ENCODE data around the gene RB1.
"Not testable (repeated sequence)": the region's sequence is repeated elsewhere in the genome, so short reads cannot be mapped to it uniquely, and the experiment has no call there.

The RB1 gene

DNA sequence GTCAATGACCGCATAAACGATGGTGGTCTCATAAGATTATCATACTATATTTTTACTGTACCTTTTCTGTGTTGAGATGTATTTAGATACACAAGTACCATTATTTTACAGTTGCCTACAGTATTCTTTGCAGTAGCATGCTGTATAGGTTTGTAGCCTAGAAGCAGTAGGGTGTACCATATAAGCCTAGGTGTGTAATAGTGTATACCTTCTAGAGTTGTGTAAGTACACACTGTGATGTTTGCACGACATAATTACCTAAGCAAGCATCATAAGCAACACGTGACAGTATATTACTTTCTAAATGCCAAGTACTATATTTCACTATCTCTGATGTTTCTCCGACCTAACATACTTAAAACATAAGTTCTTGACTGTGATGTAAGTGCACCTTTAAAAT, 106.6 kb downstream of the RB1 start:
- no peak for DNase-seq (ENCODE audit: low read depth, low spot score)

DNA sequence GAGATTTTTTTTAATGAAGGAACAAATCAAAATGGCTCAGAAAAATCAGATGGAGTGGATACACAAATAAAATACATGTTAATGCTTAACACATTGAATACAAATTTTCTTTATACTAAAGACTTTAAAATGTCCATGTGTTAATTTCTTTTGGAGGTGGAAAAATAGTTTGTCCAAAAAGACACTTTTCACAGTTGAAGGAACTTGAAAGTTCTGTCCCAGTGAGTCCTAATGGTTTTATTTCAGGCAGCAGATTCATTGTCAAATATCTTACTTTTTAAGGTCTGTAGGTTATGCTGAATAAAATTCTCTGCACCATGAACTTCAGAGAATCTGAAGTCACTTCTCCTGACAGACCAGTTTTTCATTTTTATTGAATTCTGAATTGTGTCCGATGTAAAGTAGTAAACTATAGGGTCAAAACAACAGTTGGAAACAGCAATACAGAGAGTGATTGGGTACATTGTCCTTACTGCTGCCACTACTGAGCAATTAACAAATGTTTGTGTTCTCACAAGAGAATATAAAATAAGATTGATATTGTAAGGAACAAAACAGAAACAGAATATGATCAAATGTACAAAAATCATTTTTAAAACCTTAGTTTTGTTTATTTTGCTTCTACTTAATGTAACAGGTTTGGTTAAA, 107.7 kb downstream of the RB1 start:
- DNase-seq (ENCODE audit: low read depth, low spot score) = no peak

DNA sequence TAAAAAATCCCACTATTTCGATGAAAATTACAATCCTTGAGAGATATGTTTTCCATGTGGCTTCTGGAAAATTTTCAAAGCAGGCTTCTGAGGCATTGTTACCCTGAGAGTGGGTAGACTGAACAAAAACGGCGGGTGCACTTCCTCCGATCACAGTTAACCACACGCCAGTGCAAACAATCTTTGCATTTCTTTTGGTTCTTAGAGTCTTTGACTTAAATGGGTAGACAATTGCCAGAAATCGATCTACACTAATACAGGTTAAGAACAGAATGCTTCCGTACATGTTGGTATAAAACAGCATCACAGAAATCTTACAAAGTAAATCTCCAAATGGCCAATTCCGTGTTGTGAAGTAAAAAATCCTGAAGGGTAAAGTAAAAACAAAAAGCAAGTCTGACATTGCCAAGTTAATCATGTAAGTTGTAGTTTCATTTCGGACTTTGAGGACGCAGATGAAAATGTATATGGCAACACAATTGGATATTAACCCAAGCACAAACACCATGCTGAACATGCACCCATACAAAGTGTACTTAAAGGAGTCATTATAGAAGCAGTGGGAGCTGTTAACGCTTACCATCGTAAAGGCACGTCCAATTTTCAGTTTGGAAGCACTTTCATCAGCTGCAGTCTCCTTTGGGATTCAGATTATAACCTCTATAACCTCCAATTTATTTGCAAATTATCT, 108.4 kb downstream of the RB1 start:
- DNase-seq (ENCODE audit: low read depth, low spot score) = no peak

DNA sequence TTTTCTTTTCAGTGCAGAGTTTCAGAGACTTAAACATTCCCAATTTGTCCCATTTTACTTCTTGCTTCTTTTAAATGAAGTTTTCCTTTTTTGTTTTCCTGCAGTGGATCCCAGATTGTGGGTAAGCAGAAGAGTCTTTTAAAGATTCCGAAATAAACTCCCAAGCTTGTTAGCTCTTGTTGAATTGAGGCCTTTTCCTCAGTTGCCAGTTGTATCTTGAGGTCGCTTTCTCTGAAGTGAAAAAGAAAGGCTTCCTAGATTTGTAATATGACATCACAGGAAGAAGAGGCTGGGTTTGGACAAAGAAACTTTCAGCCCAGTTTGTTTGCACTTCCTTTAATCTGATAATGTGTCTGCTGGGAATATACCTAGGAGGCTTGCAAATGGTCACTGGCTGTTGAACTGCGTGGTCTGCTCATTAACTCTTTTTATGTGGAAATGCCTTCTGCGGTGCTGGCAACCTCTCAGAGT, 109.4 kb downstream of the RB1 start, which contains the start of gene LPAR6:
TSS of gene LPAR6 (minus strand) at position 233 of the 471 bp plus-strand sequence. CDS start 690 bp downstream, outside the sequence.
- no peak for DNase-seq (ENCODE audit: low read depth, low spot score)

DNA sequence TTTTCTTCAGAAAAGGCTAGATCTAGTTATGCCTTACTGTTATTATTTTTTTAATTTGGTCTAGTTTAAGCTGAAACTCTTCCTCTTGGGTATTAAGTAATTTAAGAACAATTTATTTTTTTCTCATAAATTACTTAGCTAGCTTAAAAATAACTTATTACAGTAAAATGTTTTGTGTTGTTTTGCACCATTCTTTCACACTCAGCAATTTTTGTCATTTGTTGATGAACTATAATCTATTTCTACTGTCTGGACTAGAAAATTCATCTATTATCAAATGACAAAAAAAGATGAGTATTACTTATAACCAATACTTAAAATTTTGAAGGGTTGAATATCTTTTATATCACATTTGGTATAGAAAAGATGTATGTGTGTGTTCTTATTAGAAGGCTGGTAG, 111.0 kb downstream of the RB1 start:
- no peak for DNase-seq (ENCODE audit: low read depth, low spot score)

DNA sequence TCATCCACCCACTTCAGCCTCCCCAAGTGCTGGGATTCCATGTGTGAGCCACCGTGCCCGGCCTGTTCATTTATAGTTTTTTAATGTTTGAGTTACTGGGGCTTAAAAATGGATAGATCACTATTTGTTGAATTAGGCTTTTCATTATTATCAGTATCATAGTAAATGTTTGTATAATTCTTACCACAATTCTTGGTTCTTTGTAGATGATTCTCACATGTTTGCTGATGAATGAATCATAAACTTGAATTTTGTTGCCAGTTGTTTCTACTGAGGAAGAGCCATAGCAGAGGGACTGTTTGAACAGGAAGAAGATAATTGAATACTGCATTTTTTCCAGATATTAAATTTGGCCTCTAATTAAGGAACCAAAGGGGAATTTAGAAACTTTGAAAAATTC, 112.0 kb downstream of the RB1 start:
- DNase-seq (ENCODE audit: low read depth, low spot score) = no peak

DNA sequence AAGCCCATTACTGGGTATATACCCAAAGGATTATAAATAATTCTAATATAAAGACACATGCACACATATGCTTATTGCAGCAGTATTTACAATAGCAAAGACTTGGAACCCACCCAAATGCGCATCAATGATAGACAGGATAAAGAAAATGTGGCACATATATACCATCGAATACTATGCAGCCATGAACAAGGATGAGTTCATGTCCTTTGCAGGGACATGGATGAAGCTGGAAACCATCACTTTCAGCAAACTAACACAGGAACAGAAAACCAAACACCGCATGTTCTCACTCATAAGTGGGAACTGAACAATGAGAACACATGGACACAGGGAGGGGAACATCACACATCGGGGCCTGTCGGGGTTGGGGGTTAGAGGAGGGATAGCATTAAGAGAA, 118.5 kb downstream of the RB1 start:
- DNase-seq (ENCODE audit: low read depth, low spot score) = not testable (repeated sequence)

DNA sequence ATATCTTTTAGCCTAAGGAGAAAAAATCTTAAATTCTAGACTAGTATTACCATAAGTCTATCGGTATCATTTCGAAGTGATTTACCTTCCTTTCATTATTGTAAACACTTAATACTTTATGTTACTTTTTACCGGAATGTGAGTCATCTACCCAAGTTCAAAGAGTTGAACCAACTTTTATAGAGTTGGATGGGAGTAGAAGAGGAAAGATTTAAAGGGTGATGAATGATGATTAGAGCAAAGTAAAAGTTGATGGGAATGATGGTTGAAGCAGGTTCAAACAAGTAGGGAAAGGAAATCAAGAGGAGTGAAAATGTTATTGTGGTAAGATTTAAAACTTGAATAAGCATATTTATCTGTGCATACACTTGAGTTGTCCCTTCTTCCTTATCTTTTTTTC, 120.7 kb downstream of the RB1 start:
- DNase-seq (ENCODE audit: low read depth, low spot score) = no peak

DNA sequence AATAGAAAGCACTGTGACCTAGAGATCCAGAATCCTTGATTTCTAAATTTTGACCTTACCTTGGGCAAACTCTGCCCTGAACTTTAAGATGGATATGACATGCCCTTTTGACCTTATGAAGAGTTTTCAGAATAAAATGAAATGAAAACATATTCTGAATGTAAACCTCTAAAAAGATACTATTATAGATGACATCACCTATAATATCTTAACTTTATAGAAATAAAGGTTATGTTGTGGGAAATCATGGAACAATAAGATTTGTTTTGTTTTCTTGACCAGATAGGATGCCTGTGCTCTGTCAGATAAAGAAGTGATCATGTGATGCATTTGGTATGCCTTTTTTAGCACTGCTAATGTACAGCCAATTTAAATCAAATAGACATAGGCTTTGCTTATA, 122.5 kb downstream of the RB1 start:
- no peak for DNase-seq (ENCODE audit: low read depth, low spot score)

DNA sequence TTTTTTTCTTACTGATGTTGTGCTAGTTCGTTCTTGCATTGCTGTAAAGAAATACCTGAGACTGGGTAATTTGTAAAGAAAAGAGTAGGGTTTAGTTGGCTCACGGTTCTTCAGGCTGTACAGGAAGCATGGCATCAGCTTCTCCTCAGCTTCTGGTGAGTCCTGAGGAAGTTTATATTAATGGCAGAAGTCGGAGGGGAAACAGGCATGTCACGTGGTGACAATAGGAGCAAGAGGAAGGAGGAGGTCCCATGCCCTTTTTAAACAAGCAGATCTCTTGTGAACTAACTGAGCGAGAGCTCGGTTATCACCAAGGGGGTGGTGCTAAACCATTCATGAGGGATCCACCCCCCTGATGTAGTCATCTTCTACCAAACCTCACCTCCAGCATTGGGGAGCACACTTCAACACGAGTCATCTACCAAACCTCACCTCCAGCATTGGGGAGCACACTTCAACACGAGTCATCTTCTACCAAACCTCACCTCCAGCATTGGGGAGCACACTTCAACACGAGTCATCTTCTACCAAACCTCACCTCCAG, 123.3 kb downstream of the RB1 start:
- DNase-seq (ENCODE audit: low read depth, low spot score) = not testable (repeated sequence)

DNA sequence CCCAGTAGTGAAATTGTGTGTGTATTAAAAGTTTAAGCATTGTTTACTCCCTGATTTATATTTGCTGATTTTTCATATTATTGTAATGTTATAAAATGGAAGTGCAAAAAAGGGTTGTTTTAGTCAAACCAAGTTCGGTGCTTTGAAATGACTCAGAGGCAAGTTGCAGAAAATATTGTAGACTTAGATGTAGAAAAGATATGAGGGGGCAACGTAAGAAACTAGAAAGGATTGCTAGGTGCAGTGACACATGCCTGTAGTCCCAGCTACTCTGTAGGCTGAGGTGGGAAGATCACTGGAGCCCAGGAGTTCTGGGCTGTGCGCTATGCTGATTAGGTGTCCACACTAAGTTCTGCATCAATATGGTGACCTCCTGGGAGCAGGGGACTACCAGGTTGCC, 125.5 kb downstream of the RB1 start:
- no peak for DNase-seq (ENCODE audit: low read depth, low spot score)

DNA sequence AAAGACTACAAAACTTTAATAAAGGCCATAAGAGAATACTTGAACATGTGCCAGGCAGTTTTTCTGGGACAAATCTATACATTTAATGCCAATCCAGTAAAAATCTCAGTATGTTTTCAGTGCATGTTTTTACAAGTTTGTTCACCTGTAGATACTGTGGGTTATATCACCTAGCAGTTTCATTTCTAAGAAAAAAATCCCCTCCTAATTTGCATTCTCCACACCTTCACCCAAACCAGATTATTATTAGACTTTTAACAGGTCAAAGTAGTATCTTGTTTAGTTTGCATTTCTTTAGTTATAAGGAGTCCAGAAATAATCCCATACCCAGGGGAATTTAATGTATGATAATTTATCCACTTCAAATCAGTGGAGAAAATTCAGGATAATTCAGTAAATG, 126.3 kb downstream of the RB1 start:
- DNase-seq (ENCODE audit: low read depth, low spot score) = no peak

DNA sequence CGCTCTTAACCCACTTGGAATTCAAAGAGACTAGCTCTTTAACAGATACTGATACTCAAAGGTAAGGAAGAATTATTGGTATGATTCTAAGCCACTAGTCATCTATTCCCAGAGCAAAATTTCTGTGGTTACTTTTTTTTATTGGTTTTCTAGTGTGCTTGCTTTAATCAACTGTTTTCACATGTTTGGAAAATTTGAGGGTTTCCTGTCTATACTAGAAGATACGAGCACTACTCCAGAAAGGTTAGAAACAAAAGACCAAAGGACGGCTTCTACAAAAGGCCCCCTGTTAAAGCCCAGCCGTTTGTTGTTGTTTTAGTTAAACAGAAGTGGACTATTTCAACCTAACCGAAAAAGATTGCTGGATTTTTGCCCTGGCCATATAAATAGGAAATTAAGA, 127.9 kb downstream of the RB1 start:
- no peak for DNase-seq (ENCODE audit: low read depth, low spot score)

DNA sequence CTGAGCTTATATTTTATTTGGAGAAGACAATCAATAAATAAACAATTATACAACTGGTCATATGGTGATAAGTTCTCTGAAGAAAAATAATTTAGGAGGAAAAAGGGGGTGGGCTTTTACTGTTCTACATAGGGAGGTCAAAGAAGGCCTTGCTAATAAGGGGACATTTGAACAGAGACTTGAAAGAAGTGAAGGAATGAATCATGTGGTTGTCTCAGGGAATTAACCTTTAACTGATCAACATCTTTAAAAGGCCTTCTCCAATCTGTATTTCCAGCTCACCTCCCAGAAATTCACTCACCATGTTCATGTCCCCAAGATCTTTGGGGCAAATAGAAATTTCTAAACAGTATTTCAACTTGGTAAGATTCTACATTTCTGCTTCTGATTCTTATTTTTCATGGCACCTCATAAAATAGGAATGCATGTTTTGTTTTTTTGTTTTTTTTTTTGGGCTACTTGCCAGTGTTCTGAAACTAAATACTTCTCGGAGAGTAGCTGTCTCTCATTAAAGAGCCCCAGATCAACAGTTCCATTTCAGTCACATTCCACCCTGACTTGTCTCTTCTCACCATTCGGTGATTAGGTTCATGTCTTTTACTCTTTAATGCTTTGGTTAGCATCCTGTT, 128.6 kb downstream of the RB1 start:
- no peak for DNase-seq (ENCODE audit: low read depth, low spot score)

DNA sequence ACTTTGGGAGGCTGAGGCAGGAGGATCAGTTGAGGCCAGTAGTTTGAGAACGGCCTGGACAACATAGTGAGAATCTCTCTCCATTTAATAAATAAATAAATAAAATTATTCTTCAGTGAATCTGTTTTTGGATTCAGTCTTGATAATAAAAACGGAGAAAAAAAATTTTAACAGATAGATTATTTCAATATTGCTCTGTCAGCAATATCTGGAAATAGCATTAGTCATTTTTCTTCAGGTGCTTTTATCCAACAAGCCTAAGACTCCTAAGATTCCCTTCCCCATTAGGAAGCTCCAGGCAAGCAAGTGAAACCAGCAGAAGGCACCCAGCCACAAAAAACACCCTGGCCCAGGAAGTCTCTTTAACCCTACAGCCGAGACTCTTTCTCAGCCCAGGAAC, 130.6 kb downstream of the RB1 start:
- DNase-seq (ENCODE audit: low read depth, low spot score) = no peak

DNA sequence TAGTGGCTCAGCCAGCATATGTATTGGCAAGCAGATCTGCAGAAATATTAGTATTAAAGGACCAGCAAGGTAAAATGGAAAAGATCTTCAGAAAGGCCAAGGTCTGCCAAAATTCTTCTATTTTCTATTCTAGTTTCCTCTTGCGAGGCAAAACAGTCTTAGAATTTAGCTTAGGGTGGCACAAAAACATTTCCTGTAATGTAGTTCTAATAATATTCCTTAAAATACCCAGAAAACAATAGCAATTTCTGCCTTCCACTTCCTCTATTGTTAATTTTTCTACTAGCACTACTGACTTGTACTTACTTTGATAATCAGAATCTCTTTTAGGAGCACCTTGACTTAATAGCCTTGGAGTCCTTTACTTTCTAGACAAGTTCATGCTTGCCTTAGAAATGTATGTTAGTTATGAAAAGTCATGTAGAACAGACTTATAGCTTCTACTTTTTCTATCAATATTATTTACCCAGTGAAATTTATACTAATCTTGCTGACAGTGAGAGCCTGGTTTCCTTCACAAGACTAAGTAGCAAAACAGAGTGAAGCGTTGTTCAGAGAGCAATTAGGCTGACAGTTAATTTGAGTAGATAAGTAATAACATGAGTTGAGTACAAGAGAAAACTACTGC, 133.2 kb downstream of the RB1 start:
- no peak for DNase-seq (ENCODE audit: low read depth, low spot score)

DNA sequence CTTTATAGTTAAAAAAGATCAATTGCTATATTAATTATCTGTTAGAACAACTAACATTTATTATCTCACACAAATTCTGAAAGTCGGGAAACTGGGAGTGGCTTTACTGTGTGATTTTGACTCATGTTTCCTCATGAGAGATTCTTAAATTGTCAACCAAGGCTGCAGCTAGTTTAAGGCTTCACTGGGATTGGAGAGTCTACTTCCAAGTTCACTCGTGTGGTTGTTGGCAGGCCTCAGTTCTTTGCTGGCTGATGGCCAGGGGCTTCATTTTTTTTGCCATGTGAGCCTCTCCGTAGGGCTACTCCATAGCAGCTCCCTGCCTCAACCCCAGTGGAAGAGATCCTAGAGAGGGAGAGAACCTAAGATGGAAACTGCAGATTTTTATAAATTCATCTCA, 133.8 kb downstream of the RB1 start:
- DNase-seq (ENCODE audit: low read depth, low spot score) = no peak

DNA sequence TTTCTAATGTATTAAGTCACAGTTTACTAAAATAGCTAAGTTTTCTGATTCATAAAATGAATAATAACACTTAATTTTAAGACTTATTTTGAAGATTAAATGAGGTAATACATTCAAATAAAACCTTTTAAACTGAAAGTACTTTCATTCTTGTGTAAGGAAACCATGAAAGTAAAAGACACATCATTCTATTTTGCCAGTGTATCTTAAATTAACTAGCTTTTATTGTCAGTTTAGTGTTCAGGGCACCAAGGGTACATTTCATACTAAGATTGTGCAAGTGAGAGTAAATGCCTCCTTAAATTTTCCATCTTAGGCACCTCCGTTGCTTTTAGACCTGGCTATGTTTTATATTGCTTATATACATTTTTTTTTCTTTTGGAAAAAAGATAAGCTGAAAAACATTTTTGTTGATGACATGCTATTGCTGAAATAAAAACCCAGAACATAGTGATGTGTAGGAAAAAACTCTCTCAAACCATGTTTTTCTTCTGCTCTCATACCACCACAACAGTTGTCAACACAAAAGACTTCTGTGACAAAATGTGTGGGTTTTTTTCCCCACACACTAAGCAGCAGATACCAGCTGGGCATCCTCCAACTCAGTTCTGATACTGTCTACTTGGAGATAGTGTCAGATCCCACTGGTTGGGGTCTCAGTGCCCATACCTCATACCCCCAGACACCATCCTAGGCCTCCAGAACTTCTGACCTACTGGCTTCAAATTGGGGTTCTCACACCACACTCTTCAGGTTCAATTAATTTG, 140.1 kb downstream of the RB1 start:
- DNase-seq (ENCODE audit: low read depth, low spot score) = no peak

DNA sequence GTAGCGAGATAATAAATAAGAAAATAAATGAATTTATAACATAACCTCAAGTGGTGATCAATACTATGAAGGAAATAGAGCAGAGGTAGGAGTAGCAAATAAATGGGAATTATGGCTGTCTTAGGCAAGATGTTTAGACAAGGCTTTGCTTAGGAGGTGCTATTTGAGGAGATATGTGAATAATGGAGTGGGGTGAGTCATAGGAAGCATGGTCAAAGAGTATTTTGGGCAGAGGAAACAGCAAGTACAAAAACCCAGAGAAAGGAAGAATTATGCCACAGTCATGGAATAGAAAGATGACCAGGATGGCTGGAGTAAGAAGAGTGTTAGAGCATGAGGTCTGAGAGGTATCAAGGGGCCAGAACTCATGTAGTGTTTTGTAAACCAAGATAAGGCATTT, 142.9 kb downstream of the RB1 start:
- no peak for DNase-seq (ENCODE audit: low read depth, low spot score)

DNA sequence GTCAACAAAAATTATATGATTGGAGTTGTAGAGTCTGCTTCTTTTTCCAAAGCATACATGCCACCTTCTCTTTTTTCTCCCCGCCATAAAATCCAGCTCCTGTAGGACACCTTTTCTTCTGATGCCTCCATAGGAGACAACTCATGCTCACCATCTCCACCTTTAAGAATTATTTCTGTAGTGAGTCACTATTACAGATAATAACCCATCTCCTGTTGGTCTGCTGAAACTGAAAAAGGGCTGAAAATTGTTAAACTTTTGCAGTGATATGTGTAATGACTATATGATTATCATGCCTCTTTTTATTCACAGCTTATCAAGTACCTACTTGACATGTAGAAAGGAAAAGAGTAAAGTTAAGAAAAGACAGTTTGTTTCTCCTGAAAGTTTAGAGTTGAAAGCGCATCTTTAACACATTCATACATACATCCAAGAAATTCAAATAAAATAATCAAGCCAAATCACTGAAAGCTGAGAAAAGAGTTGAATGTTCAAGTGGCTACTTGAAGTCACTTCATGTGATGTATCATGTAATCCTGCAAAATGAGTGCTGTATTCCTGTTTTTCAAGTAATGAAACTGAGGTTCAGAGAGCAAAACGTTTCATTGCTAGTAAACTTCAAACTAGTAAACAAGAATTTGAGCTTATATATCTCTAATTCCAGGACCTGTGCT, 144.9 kb downstream of the RB1 start:
- no peak for DNase-seq (ENCODE audit: low read depth, low spot score)

All from brain pericyte (primary cell).